Nephron progenitor cell (in vitro differentiated cells): Measurements from ENCODE around the gene PCDH1.

Experiments used
- DNase-seq: peaks from one replicate; pipeline ENCODE4 v3.0.0; 2021
- H3K27ac Mint-ChIP-seq: 2 replicates; pipeline ENCODE4 v1.8.0; 2021; ENCODE audit warnings: mild to moderate bottlenecking, moderate library complexity, mixed read lengths
- H3K27me3 Mint-ChIP-seq: 2 replicates; pipeline ENCODE4 v1.8.0; 2021; ENCODE audit warnings: mild to moderate bottlenecking, low read depth, mixed read lengths; ENCODE audit not compliant: poor library complexity
- H3K36me3 Mint-ChIP-seq: 2 replicates; pipeline ENCODE4 v1.8.0; 2021; ENCODE audit warnings: low read depth, mixed read lengths
- H3K4me1 Mint-ChIP-seq: 2 replicates; pipeline ENCODE4 v1.8.0; 2021; ENCODE audit warnings: mixed read lengths
- H3K4me3 Mint-ChIP-seq: 2 replicates; pipeline ENCODE4 v1.8.0; 2021; ENCODE audit warnings: mild to moderate bottlenecking, moderate library complexity, mixed read lengths
- H3K9me3 Mint-ChIP-seq: 2 replicates; pipeline ENCODE4 v1.8.0; 2021; ENCODE audit warnings: mild to moderate bottlenecking, moderate library complexity, mixed read lengths
- CTCF ChIP-seq: fragments of 200-600 bp; sonication (generic); IDR thresholded peaks from 2 replicates; pipeline ENCODE4 v1.5.0; 2021; ENCODE audit warnings: antibody characterized with exemption

Gene PCDH1

GRCh38 chr5:141807329-141807728 is 70.9 kb downstream of the PCDH1 start:
- Mint-ChIP-seq H3K4me1 (peaks cover 33% of the 10 kb centered on the region), H3K27me3 (peaks cover 89% of the 10 kb centered on the region), H3K27ac (no peak overlapping the region), H3K36me3 (no peaks in the 10 kb centered on the region), H3K4me3 (no peak overlapping the region), H3K9me3 (no peaks in the 10 kb centered on the region)
- no peak for DNase-seq
- no peak for TF ChIP-seq CTCF

GRCh38 chr5:141806626-141807025 is 71.6 kb downstream of the PCDH1 start:
- Mint-ChIP-seq H3K4me3 (no peak overlapping the region), H3K27ac (no peak overlapping the region), H3K4me1 (peaks cover 26% of the 10 kb centered on the region), H3K36me3 (no peaks in the 10 kb centered on the region), H3K27me3 (peaks cover 88% of the 10 kb centered on the region), H3K9me3 (no peaks in the 10 kb centered on the region)
- TF ChIP-seq CTCF = no peak
- no peak for DNase-seq

GRCh38 chr5:141805874-141806595 is 72.2 kb downstream of the PCDH1 start:
- TF ChIP-seq CTCF = no peak
- H3K4me3 Mint-ChIP-seq = no peak overlapping the region
- H3K36me3 Mint-ChIP-seq = no peaks in the 10 kb centered on the region
- peaks cover 26% of the 10 kb centered on the region for H3K4me1 Mint-ChIP-seq
- DNase-seq = no peak
- H3K27me3 Mint-ChIP-seq = peaks cover 86% of the 10 kb centered on the region
- H3K9me3 Mint-ChIP-seq = no peaks in the 10 kb centered on the region
- H3K27ac Mint-ChIP-seq = no peak overlapping the region

GRCh38 chr5:141804475-141804874 is 73.7 kb downstream of the PCDH1 start:
- Mint-ChIP-seq H3K4me1 (peaks cover 26% of the 10 kb centered on the region), H3K27ac (no peak overlapping the region), H3K4me3 (no peak overlapping the region), H3K27me3 (peaks cover 72% of the 10 kb centered on the region), H3K9me3 (no peaks in the 10 kb centered on the region), H3K36me3 (no peaks in the 10 kb centered on the region)
- no peak for TF ChIP-seq CTCF
- DNase-seq = no peak
